ELF-1 (cell line): ENCODE results near the gene PRKD2.
A peak's percentile ranks its signal among the peaks of the same experiment; 100 is the strongest.
"Not testable (repeated sequence)": the region's sequence is repeated elsewhere in the genome, so short reads cannot be mapped to it uniquely, and the experiment has no call there.

ENCODE experiments used
- DNase-seq: peaks from one replicate; pipeline ENCODE4 v3.0.0-alpha.2; 2016; ENCODE audit warnings: low read depth, low spot score

PRKD2 gene

DNA sequence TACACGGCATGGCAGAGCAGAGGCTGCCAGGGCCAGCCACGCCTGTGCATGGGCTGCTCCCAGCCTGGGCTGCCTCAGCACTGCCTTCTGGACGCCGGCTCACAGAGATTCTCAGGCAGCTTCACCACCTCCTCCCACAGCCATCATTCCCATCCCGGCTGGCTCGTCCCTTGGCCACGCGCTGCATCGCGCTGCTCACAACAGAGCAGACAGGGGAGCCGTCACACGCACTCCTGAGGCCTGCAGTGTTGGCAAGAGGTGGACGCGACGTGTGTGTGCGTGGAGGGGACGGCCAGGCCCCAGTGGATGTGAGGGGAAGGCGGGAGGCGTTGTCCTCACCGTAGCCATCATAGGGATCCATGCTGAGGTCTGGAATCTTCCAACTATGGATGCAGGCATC lies 7.6 kb upstream of the PRKD2 start:
- no peak for DNase-seq

DNA sequence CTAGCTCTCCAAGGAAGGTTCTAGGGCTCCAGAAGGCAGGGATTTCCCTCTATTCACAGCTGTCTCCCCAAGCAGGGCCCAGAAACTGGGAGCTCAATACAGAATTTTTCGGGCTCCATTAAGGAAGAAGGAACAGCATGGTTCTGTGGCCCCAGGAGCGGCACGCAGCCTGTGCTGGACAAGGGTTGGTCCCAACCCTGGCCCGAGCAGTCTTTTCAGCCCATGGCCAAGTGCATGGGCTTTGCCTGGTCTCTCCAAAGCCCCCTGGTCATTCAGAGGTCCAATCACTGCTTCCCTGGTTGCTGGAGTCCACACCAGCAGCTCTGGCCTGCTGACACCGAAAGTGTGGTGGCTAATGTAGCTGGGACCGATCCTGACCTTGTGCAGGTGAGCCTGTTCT lies 6.6 kb upstream of the PRKD2 start:
- DNase-seq, result no peak

GRCh38 chr19:46723023-46723461 lies 6.1 kb upstream of the PRKD2 start:
- DNase-seq, result no peak

DNA sequence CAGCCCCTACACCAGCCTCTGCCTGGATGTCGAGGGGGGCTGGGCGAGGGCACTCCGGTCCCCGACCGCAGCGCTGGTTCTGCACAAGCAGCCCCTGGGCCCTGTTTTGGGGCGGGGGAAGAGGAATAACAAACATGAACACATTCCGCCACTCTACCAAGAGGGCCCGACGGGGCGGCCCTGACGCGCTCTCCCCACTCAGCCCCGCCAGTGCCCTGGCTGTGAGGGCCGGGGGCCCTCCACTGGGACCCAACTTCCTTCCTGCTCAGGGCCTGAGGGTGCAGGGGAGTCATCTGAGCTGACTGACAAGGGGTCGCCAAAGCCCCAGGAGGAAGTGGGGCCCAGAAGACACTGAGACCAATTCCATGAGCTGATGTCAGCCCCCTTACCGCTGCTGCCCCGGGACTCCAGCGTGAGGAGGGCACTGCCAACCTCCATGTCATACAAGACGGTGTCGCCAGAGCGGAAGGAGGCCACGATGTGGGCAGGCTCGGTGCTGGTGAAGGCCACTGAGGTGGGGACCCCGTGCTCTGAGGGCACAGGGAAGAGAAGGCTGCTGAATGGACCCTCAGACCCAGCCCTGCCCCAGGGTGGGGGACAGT lies 5.6 kb upstream of the PRKD2 start:
- no peak for DNase-seq

DNA sequence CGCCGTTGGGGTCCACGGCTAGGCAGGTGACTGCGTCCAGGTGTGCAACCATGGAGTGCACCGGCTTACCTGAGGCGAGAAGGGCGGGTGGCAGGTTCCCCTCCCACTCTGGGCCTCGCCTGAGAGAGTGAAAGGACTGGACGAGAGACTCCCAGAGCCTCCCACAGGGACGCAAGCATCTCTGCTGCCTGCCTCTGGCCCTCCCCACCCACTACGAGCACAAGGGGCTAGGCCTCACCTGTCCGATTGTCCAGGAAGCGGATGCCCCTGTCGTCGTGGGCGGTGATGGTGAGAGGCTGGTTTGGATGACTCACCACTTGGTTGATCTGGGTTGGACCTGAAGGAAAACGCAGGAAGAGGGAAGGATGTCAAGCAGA lies 5.1 kb upstream of the PRKD2 start:
- DNase-seq, result no peak

- DNase-seq, result no peak
Observed at GRCh38 chr19:46721269-46722003, 4.5 kb upstream of the PRKD2 start.

GRCh38 chr19:46720503-46721239 lies 3.8 kb upstream of the PRKD2 start:
- DNase-seq, result no peak

GRCh38 chr19:46719629-46720502 lies 3.0 kb upstream of the PRKD2 start:
- DNase-seq, result no peak

DNA sequence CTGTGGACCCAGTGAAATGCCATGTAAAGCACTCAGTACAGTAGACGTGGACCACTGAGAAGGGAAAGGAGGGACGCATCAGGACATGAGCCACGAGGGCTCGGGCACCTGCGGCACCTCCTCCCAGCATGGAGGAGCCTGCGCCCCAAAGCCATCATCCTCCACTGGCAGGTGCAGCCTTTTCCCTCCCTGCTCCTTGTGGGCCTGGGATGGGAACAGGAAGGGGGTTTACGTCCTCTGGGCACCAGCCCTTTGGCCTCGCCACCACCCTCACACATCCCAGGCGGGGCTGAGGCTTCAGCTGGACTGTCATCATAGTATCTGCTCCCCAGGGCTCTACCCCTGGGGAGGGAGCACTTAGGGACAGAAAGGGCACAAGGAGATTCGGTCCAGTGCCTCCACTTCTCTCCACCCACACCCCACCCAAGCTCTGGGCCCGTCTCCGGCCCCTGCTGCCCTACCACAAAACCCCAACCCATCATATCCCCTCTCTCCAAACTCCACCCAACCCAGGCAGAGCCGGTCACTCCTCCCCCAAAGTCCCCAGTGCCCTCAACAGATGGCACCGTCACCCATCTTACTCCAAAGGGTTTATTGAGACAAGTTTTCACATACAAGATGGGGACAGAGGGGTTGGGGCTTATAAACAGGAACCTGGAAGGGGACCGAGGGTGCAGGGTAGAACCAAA lies 2.2 kb upstream of the PRKD2 start:
- DNase-seq, result no peak

DNA sequence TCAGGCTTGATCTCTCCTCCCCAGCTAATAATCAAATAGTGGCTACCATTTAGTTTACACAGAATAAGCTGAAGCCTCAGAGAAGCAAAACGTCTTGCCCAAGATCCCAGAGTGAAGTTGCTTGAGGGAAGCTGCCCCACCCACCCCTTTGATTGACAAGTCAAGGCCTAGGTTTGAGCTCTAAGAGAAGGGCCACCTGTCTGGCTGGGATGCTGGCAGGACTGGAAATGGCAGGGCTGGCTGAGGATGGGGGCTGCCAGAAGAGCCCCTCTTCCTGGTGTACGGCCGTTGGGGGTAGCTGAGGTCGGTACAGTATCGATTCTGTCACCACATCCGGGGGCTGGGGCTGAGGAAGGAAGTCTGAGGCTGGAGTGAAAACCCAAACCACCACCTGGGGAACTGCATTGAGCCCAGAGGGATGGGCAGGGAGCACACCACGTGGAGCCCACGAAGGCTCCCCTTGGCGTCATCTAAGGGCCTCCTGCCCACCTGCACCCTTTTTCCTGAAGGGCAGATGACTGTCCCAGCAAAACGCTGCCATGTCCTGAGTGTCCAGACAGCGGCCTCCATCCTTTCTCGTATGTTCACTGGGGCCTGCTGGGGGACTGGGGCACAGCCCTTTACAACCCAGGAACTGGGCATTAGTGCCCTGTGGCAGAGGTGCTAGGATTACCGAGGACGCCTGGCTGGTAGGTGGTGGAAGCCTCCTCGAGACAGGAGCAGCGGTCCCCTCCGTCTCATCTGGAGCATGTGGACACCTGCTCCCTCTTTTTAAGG lies 1.4 kb upstream of the PRKD2 start:
- DNase-seq, result no peak

- no peak for DNase-seq
Observed at GRCh38 chr19:46717716-46718143, 816 bp upstream of the PRKD2 start.

DNA sequence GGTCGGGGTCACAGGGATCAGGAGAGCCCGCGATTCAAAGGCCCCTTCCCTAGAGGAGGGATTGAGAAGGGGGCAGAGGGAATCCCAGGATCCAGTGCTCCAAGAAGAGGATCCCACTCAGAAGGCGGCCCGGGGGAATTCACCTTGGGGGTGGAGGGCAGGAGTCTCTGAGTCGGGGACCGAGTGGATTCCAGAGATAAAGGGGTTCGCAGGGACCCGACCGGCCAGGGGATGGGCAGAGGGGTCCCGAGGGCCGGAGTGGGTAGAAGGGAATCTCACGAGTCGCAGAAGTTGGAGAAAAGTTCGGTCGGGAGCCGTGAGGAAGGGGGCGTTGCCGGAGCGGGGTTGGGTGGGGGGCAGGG lies 261 bp downstream of the PRKD2 start:
- no peak for DNase-seq

- DNase-seq, result no peak
Observed at GRCh38 chr19:46715975-46716671, 791 bp downstream of the PRKD2 start.

GRCh38 chr19:46715620-46715974 lies 1.3 kb downstream of the PRKD2 start:
- no peak for DNase-seq

GRCh38 chr19:46714444-46715106 lies 2.3 kb downstream of the PRKD2 start:
- DNase-seq, result no peak

DNA sequence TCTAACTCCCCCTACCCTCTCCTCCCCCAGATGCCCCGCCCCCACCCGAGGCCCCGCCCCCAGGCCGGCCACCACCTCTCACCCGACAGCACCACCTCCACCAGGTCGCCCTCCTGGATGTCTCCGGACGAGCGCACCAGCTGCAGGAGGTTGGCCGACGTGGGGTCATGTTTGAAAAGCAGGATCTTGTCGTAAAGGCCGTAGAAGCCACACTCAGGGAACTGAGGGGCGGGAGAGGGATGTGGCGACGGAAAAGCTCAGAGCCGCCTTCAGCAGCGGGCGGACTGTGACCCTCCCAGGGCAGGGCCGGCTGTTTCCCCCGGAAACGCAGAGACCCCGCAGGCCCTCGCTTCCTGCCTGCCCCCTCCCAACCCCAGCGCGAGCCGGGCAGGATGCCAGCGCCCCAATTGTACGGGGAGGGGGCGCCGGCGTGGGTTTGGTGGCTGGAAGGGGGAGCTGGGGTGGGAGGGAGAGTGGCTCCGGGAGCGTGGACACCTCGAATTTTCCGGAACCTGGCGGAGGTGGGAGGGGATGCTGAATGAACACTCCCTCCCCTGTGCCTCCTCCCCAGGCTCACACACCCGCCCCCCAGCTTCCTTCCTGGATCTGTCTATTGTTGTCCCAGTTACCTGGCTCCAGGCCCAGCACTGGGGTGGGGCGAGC lies 3.0 kb downstream of the PRKD2 start:
- DNase-seq, result peak; percentile 87

DNA sequence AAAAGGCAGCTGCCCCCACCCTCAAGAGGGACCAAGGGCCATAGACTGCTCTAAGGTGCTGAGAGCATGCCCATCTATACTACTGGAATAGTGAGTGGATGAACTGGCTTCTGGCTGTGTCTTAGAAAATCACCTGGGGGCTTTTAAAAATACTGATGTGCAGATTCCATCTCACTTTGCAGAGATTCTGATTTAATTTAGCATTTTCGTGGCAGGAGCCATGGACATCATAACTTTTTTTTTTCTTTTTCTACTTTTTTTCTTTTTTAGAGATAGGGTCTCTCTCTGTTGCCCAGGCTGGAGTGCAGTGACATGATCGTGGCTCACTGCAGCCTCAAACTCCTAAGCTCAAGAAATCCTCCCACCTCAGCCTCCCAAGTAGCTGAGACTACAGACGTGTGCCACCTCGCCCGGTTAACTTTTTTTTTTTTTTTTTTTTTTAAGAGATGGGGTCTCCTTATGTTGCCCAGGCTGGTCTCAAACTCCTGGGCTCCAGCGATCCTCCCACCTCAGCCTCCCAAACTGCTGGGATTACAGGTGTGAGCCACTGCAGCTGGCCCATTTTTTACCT lies 4.1 kb downstream of the PRKD2 start:
- DNase-seq, result not testable (repeated sequence)

- DNase-seq, result peak; percentile 58
Observed at GRCh38 chr19:46710687-46711086, 6.2 kb downstream of the PRKD2 start.
